Right lobe of liver (tissue), 6 donors: Measurements from ENCODE around the gene LILRB4. TPM values are rescaled to one million over a fixed set of nuclear protein-coding genes. Genes with fewer than 3 reads are reported as not detected.
"Not testable (repeated sequence)": the region's sequence is repeated elsewhere in the genome, so short reads cannot be mapped to it uniquely, and the experiment has no call there.

Experiments
- ATAC-seq, 4 donors: fragments of 200-7000 bp; cut with Tn5 transposase; one replicate each; pipeline ENCODE4 v1.9.1; 2020; ENCODE audit warnings: mild to moderate bottlenecking in 4 of 4, moderate library complexity in 4 of 4
- DNase-seq, 3 donors: peaks; one replicate each; pipeline ENCODE4 v3.0.0-alpha.2; 2020
- H3K27ac ChIP-seq, 3 donors: fragments of 200-600 bp; one replicate each; pipeline ENCODE4 v1.8.0; 2022
- H3K27me3 ChIP-seq, 2 donors: fragments of 200-600 bp; one replicate each; pipeline ENCODE4 v1.8.0; 2022
- H3K36me3 ChIP-seq, 4 donors: fragments of 200-600 bp; sonication (generic) in 1 of 4; one replicate each; pipeline versions ENCODE4 v1.5.1 to v1.8.0; 2017 to 2022; ENCODE audit warnings: control low read depth in 1 of 4
- H3K4me1 ChIP-seq, 4 donors: fragments of 200-600 bp; sonication (generic) in 1 of 4; one replicate each; pipeline versions ENCODE4 v1.5.1 to v1.8.0; 2017 to 2022; ENCODE audit warnings: control low read depth in 1 of 4
- H3K4me3 ChIP-seq, 3 donors: fragments of 200-600 bp; one replicate each; pipeline ENCODE4 v1.8.0; 2022
- H3K9me3 ChIP-seq, 4 donors: fragments of 200-600 bp; sonication (generic) in 1 of 4; one replicate each; pipeline versions ENCODE4 v1.5.1 to v1.8.0; 2017 to 2022; ENCODE audit warnings: control low read depth in 1 of 4
- POLR2A ChIP-seq: fragments of 450-650 bp; IDR thresholded peaks from one replicate; pipeline ENCODE4 v1.6.1; 2017; ENCODE audit warnings: antibody characterized with exemption, mild to moderate bottlenecking
- WGBS: methylation state at CpG from one replicate; pipeline ENCODE4 v1.1.6; 2018; ENCODE audit warnings: low coverage, low lambda C conversion rate; ENCODE audit not compliant: insufficient coverage; ENCODE audit errors: missing lambda C conversion rate; 5-methylcytosine and 5-hydroxymethylcytosine counted together
- intact Hi-C, 2 donors: fragments of 100-400 bp; cut with DNase I; formaldehyde crosslinking; loops; one replicate each; pipeline versions ENCODE4 v1.11.2 to v1.14.1; 2022
- total RNA-seq, 6 experiments: library from RNA; depleted of rRNA in 2 of 6; stranded (reverse); fragments of >200 nt in 2 of 6; fragmentation: NEBNext Ultra II Directional in 3 of 6; extraction: Animal tissue kit (Norgen Biotek cat#: 25700) in 3 of 6; gene quantifications; one replicate each; pipeline versions ENCODE4 v1.1.0 to v1.2.4, GENCODE V29; 2016 to 2023
- TF ChIP-seq, protein P1 (sequence below), 4 donors: fragments of 200-600 bp in 3 of 4; fragments of 450-650 bp in 1 of 4; IDR thresholded peaks; one replicate each; pipeline versions ENCODE4 v1.5.1 to v1.8.0; 2016 to 2022; ENCODE audit warnings: antibody characterized with exemption in 4 of 4, mild to moderate bottlenecking in 2 of 4
- donor health status: DM: no; HTN: yes; CAD: no.
- donor health status: DM: no; HTN: no; CAD: no.
- donor health status: DM: no; HTN: no; CAD: no.
- donor health status: DM: no; HTN: yes; CAD: no.
- donor health status: DM: no; HTN: yes; CAD: no.

Gene LILRB4
- total RNA-seq, 6 experiments from 2014 or later, result 1.9 to 9.5 (median 2.5) TPM

- Histone ChIP-seq H3K9me3 (no peaks in the 10 kb centered on the region), H3K4me3 (no peak overlapping the region), H3K27ac (no peak overlapping the region), H3K27me3 (no peaks in the 10 kb centered on the region), H3K36me3 (no peaks in the 10 kb centered on the region), H3K4me1 (no peaks in the 10 kb centered on the region)
- no peak for TF ChIP-seq POLR2A
- TF ChIP-seq, protein P1, sequence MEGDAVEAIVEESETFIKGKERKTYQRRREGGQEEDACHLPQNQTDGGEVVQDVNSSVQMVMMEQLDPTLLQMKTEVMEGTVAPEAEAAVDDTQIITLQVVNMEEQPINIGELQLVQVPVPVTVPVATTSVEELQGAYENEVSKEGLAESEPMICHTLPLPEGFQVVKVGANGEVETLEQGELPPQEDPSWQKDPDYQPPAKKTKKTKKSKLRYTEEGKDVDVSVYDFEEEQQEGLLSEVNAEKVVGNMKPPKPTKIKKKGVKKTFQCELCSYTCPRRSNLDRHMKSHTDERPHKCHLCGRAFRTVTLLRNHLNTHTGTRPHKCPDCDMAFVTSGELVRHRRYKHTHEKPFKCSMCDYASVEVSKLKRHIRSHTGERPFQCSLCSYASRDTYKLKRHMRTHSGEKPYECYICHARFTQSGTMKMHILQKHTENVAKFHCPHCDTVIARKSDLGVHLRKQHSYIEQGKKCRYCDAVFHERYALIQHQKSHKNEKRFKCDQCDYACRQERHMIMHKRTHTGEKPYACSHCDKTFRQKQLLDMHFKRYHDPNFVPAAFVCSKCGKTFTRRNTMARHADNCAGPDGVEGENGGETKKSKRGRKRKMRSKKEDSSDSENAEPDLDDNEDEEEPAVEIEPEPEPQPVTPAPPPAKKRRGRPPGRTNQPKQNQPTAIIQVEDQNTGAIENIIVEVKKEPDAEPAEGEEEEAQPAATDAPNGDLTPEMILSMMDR (IDR thresholded peaks at IDR 0.05), result no peak
- intact Hi-C loops, result no loop called here
- WGBS, result no CpG with 5 or more reads among the region's 2 CpGs
- DNase-seq, result no peak
- ATAC-seq, result peak in 1 of 4 donors; percentile 12
Observed at GRCh38 chr19:54696766-54697165, 34.0 kb downstream of the LILRB4 start.

- DNase-seq, intact Hi-C loops: not testable (repeated sequence)
- WGBS, result 65% methylated on average over 2 of the region's 13 CpGs
Observed at GRCh38 chr19:54697716-54698115, 34.9 kb downstream of the LILRB4 start.

GRCh38 chr19:54704928-54705327, 42.1 kb downstream of the LILRB4 start:
- Histone ChIP-seq H3K4me1 (no peaks in the 10 kb centered on the region), H3K9me3 (no peaks in the 10 kb centered on the region), H3K4me3 (no peak overlapping the region), H3K36me3 (no peaks in the 10 kb centered on the region), H3K27me3 (no peaks in the 10 kb centered on the region), H3K27ac (no peak overlapping the region)
- 62% methylated on average over 6 of the region's 8 CpGs for WGBS
- intact Hi-C loops, result no loop called here
- TF ChIP-seq POLR2A, result no peak
- TF ChIP-seq, protein P1 (IDR thresholded peaks at IDR 0.05), result no peak
- DNase-seq, result no peak
- ATAC-seq, result no peak

More at GRCh38 chr19:54697716-54698115, 34.9 kb downstream of the LILRB4 start:
- H3K9me3 ChIP-seq, H3K36me3 ChIP-seq, H3K27ac ChIP-seq, ATAC-seq, H3K4me3 ChIP-seq, H3K4me1 ChIP-seq, H3K27me3 ChIP-seq: not testable (repeated sequence)

DNA sequence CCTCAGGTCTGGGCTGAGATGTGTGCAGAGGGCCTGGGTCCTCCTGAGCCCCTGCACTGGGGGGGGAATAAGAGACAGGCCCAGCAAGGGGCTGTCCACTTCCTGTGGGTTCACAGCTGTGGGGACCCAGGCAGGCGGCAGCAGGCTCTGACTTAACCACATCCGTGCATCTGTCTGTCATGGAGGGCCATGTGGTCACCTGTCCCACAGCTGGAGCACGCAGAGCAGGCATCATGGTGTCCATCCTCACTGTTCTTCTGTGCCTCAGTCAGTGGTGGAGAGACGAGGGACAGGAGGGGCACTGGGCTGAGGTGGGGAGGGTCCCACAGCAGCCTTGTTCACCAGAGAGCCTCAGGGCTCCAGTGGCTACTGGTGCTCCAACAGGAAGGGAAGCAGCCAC, 45.2 kb downstream of the LILRB4 start:
- no CpG with 5 or more reads among the region's 4 CpGs for WGBS
- Histone ChIP-seq H3K9me3 (no peaks in the 10 kb centered on the region), H3K4me1 (no peaks in the 10 kb centered on the region), H3K27me3 (no peaks in the 10 kb centered on the region), H3K27ac (no peak overlapping the region), H3K36me3 (no peaks in the 10 kb centered on the region), H3K4me3 (no peak overlapping the region)
- peak in 2 of 4 donors; percentile 15 to 29 for ATAC-seq
- DNase-seq, result no peak
- intact Hi-C loops, result no loop called here
- no peak for TF ChIP-seq POLR2A
- TF ChIP-seq, protein P1 (IDR thresholded peaks at IDR 0.05), result no peak

DNA sequence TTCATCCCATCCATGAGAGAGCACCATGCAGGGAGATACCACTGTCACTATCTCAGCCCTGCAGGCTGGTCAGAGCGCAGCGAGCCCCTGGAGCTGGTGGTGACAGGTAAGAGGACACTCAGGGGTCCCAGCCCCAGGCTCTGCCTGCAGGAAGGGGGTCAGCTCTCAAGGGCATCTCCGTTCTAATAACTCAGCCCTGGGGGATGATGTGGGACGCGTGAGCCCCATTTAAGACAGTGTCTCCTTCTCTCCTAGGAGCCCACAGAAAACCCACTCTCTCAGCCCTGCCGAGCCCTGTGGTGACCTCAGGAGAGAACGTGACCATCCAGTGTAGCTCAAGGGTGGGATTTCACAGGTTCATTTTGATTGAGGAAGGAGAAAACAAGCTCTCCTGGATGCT, 46.0 kb downstream of the LILRB4 start:
- DNase-seq (no peak), ATAC-seq (no peak)
- Histone ChIP-seq H3K27me3 (no peaks in the 10 kb centered on the region), H3K4me1 (no peaks in the 10 kb centered on the region), H3K4me3 (no peak overlapping the region), H3K9me3 (no peaks in the 10 kb centered on the region), H3K27ac (no peak overlapping the region), H3K36me3 (no peaks in the 10 kb centered on the region)
- TF ChIP-seq, protein P1 (IDR thresholded peaks at IDR 0.05), result no peak
- no peak for TF ChIP-seq POLR2A
- intact Hi-C loops, result no loop called here
- 90% methylated on average over 2 of the region's 7 CpGs for WGBS
